Keratinocyte (primary cell): ENCODE data around the gene PLEKHG4. TPM values are rescaled to one million over a fixed set of nuclear protein-coding genes. Genes with fewer than 3 reads are reported as not detected.

Experiments used
- DNase-seq: peaks from one replicate; pipeline ENCODE4 v3.0.0-alpha.2; 2011; ENCODE audit warnings: low read depth, missing footprints, low spot score
- FAIRE-seq: peaks from 2 replicates; lab custom pipeline; 2011; peaks lifted over from hg19 to GRCh38; lab: Jason Lieb, UNC
- H2AFZ ChIP-seq: 2 replicates; pipeline ENCODE4 v1.6.0; 2012; ENCODE audit warnings: low read length, control low read depth, inconsistent platforms; ENCODE audit not compliant: control insufficient read depth
- H3K27ac ChIP-seq: 2 replicates; pipeline ENCODE4 v1.5.1; 2011; ENCODE audit warnings: low read length; ENCODE audit not compliant: control insufficient read depth, insufficient read depth
- H3K27me3 ChIP-seq: 3 replicates; pipeline ENCODE4 v1.6.0; 2011; ENCODE audit warnings: low read length; ENCODE audit not compliant: control insufficient read depth, insufficient read depth; ENCODE audit errors: extremely low read depth
- H3K36me3 ChIP-seq, 2 experiments: 2 replicates in 1 of 2; 3 replicates in 1 of 2; pipeline ENCODE4 v1.5.1; 2011; ENCODE audit warnings: low read length in 2 of 2, mild to moderate bottlenecking in 1 of 2; ENCODE audit not compliant: control insufficient read depth in 2 of 2, insufficient read depth in 2 of 2; ENCODE audit errors: extremely low read depth in 1 of 2
- H3K4me1 ChIP-seq: 3 replicates; pipeline ENCODE4 v1.5.1; 2011; ENCODE audit warnings: low read length; ENCODE audit not compliant: control insufficient read depth, insufficient read depth; ENCODE audit errors: extremely low read depth
- H3K4me2 ChIP-seq: 3 replicates; pipeline ENCODE4 v1.6.0; 2011; ENCODE audit warnings: low read depth, low read length; ENCODE audit not compliant: control insufficient read depth, insufficient read depth; ENCODE audit errors: extremely low read depth
- H3K4me3 ChIP-seq, 3 experiments: fragments of 200-600 bp in 1 of 3; sonication (generic) in 1 of 3; 2 replicates in 2 of 3; 3 replicates in 1 of 3; pipeline ENCODE4 v1.5.1; 2011 to 2016; ENCODE audit warnings: low read length in 3 of 3, mild to moderate bottlenecking in 3 of 3, control low read depth in 2 of 3, inconsistent platforms in 1 of 3, low read depth in 1 of 3, mixed read lengths in 1 of 3, mixed run types in 1 of 3, moderate library complexity in 1 of 3; ENCODE audit not compliant: control insufficient read depth in 2 of 3, insufficient read depth in 2 of 3; ENCODE audit errors: extremely low read depth in 1 of 3
- H3K79me2 ChIP-seq: 2 replicates; pipeline ENCODE4 v1.6.0; 2012; ENCODE audit warnings: low read length; ENCODE audit not compliant: control insufficient read depth, insufficient read depth
- H3K9ac ChIP-seq: 3 replicates; pipeline ENCODE4 v1.6.0; 2011; ENCODE audit warnings: low read length; ENCODE audit not compliant: control insufficient read depth, insufficient read depth; ENCODE audit errors: extremely low read depth
- H3K9me1 ChIP-seq: 3 replicates; pipeline ENCODE4 v1.6.0; 2011; ENCODE audit warnings: low read length; ENCODE audit not compliant: control insufficient read depth, insufficient read depth; ENCODE audit errors: extremely low read depth
- H3K9me3 ChIP-seq: 2 replicates; pipeline ENCODE4 v1.5.1; 2012; ENCODE audit warnings: low read depth, low read length; ENCODE audit not compliant: control insufficient read depth
- H4K20me1 ChIP-seq: 3 replicates; pipeline ENCODE4 v1.6.0; 2011; ENCODE audit warnings: low read length; ENCODE audit not compliant: control insufficient read depth, insufficient read depth; ENCODE audit errors: extremely low read depth
- EZH2 ChIP-seq: IDR thresholded peaks from one replicate; pipeline ENCODE4 v1.6.1; 2012; ENCODE audit warnings: inconsistent platforms, mild to moderate bottlenecking, low read length, moderate library complexity
- dilution Hi-C: fragments of 300-500 bp; cut with MboI; formaldehyde crosslinking; loops from one replicate; pipeline ENCODE4 v1.7.0; 2020; ENCODE audit warnings: low sequenced_read_pairs; ENCODE audit not compliant: extremely low pct_ligation_motif_present
- polyA plus RNA-seq, 5 experiments: library from polyadenylated mRNA; depleted of rRNA in 3 of 5; stranded (reverse) in 3 of 5; stranded (forward) in 1 of 5; unstranded in 1 of 5; fragments of >200 nt; gene quantifications; 1 replicate in 1 of 5; 2 replicates in 3 of 5; 3 replicates in 1 of 5; pipeline versions ENCODE4 v1.2.1 to v1.2.3, GENCODE V29; 2011 to 2012; ENCODE audit warnings: missing spikeins in 2 of 5, low read depth in 1 of 5, low replicate concordance in 1 of 5
- TF ChIP-seq, protein P1 (sequence below), 3 experiments: IDR thresholded peaks in 1 of 3; conservative IDR thresholded peaks in 1 of 3; optimal IDR thresholded peaks in 1 of 3; 2 replicates in 2 of 3; 3 replicates in 1 of 3; pipeline versions ENCODE3 to v1.5.1; 2011; ENCODE audit warnings: low read length in 3 of 3, mild to moderate bottlenecking in 3 of 3, moderate library complexity in 2 of 3, control low read depth in 1 of 3, inconsistent platforms in 1 of 3; ENCODE audit not compliant: insufficient read depth in 2 of 3; ENCODE audit errors: extremely low read depth in 1 of 3

Gene PLEKHG4
- polyA plus RNA-seq, 1 donor (not counting 4 experiments of a cell fraction or from before 2014, with no cell fraction given): 1.3 TPM

DNA sequence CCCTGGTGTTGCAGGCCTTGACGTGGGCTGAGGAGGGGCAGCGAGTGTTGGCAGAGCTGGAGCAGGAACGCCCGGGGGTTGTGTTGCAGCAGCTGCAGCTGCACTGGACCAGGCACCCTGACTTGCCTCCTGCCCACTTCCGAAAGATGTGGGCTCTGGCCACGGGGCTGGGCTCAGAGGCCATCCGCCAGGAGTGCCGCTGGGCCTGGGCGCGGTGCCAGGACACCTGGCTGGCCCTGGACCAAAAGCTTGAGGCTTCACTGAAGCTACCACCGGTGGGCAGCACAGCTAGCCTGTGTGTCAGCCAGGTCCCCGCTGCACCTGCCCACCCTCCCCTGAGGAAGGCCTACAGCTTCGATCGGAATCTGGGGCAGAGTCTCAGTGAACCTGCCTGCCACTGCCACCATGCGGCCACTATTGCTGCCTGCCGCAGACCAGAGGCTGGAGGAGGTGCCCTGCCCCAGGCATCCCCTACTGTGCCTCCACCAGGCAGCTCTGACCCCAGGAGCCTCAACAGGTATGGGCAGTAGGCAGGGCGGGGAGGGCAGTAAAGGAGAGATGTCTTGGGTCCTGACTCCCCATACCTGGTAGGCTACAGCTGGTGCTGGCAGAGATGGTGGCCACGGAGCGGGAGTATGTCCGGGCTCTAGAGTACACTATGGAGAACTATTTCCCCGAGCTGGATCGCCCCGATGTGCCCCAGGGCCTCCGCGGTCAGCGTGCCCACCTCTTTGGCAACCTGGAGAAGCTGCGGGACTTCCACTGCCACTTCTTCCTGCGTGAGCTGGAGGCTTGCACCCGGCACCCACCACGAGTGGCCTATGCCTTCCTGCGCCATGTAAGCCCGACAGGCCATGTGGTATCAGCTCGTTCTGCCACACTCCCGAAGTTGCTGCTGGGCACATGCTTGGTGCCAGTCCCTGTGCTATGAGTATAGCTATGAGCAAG lies 5.6 kb downstream of the PLEKHG4 start:
- Histone ChIP-seq H3K27me3 (peaks cover 44% of the 10 kb centered on the region), H3K36me3 (no peaks in the 10 kb centered on the region), H3K4me2 (no peak overlapping the region), H3K27ac (no peak overlapping the region), H3K9ac (no peak overlapping the region), H3K4me3 (no peak overlapping the region), H3K79me2 (no peaks in the 10 kb centered on the region), H4K20me1 (no peaks in the 10 kb centered on the region), H2AFZ (no peak overlapping the region), H3K9me1 (no peaks in the 10 kb centered on the region), H3K9me3 (no peaks in the 10 kb centered on the region), H3K4me1 (no peaks in the 10 kb centered on the region)
- dilution Hi-C loops: no loop called here
- FAIRE-seq: no peak
- DNase-seq: no peak
- TF ChIP-seq, protein P1, sequence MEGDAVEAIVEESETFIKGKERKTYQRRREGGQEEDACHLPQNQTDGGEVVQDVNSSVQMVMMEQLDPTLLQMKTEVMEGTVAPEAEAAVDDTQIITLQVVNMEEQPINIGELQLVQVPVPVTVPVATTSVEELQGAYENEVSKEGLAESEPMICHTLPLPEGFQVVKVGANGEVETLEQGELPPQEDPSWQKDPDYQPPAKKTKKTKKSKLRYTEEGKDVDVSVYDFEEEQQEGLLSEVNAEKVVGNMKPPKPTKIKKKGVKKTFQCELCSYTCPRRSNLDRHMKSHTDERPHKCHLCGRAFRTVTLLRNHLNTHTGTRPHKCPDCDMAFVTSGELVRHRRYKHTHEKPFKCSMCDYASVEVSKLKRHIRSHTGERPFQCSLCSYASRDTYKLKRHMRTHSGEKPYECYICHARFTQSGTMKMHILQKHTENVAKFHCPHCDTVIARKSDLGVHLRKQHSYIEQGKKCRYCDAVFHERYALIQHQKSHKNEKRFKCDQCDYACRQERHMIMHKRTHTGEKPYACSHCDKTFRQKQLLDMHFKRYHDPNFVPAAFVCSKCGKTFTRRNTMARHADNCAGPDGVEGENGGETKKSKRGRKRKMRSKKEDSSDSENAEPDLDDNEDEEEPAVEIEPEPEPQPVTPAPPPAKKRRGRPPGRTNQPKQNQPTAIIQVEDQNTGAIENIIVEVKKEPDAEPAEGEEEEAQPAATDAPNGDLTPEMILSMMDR (optimal IDR thresholded peaks at IDR 0.05 in 1 of 3, IDR thresholded peaks at IDR 0.05 in 1 of 3, conservative IDR thresholded peaks at IDR 0.05 in 1 of 3; ENCODE audit: extremely low read depth in 1 of 3, insufficient read depth in 2 of 3, low read length in 3 of 3): peak; percentile 13 to 73 (median 64)
- TF ChIP-seq EZH2: no peak

DNA sequence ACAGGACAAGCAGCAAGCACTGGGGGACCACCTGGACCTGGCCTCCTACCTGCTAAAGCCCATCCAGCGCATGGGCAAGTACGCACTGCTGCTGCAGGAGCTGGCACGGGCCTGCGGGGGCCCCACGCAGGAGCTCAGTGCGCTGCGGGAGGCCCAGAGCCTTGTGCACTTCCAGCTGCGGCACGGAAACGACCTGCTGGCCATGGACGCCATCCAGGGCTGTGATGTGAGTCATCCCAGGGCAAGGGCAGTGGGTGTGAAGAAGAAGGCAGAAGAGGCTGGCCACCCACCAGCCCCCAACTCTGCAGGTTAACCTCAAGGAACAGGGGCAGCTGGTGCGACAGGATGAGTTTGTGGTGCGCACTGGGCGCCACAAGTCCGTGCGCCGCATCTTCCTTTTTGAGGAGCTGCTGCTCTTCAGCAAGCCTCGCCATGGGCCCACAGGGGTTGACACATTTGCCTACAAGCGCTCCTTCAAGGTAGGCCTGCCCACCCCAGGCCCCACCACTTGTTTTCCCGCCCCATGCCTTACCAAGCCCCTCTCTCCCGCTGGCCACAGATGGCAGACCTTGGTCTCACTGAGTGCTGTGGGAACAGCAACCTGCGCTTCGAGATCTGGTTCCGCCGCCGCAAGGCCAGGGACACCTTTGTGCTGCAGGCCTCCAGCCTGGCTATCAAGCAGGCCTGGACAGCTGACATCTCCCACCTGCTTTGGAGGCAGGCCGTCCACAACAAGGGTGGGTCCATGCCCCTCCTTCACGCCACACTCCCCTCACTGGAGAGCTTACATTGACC lies 7.3 kb downstream of the PLEKHG4 start:
- no peaks in the 10 kb centered on the region for H3K79me2 ChIP-seq
- H3K27ac ChIP-seq: no peak overlapping the region
- no peak overlapping the region for H3K4me2 ChIP-seq
- H3K36me3 ChIP-seq: no peaks in the 10 kb centered on the region
- dilution Hi-C loops: no loop called here
- TF ChIP-seq, protein P1 (optimal IDR thresholded peaks at IDR 0.05 in 1 of 3, IDR thresholded peaks at IDR 0.05 in 1 of 3, conservative IDR thresholded peaks at IDR 0.05 in 1 of 3; ENCODE audit: extremely low read depth in 1 of 3, insufficient read depth in 2 of 3, low read length in 3 of 3): no peak
- no peak for TF ChIP-seq EZH2
- peaks cover 28% of the 10 kb centered on the region for H3K27me3 ChIP-seq
- no peaks in the 10 kb centered on the region for H3K9me1 ChIP-seq
- no peaks in the 10 kb centered on the region for H3K9me3 ChIP-seq
- FAIRE-seq: no peak
- no peak overlapping the region for H3K9ac ChIP-seq
- no peaks in the 10 kb centered on the region for H4K20me1 ChIP-seq
- no peak for DNase-seq
- H3K4me3 ChIP-seq: no peak overlapping the region
- H2AFZ ChIP-seq: no peak overlapping the region
- no peaks in the 10 kb centered on the region for H3K4me1 ChIP-seq
